ENCODE results near the gene TPH2. TPM values are rescaled to one million over a fixed set of nuclear protein-coding genes. Genes with fewer than 3 reads are reported as not detected.

The TPH2 gene
- total RNA-seq, 1 experiment from 2014 or later: not detected

GRCh38 chr12:71900091-71900490 is 38.6 kb upstream of the TPH2 start:
- CTCF ChIA-PET: interaction anchor here (1.4 kb wide), 1 partner anchor 120 kb away, joined by 7 read pairs; no protein-coding TSS in a partner anchor
- peak; percentile 21 for DNase-seq (ENCODE audit: unreplicated experiment)
- no peak overlapping the region for H3K4me3 Mint-ChIP-seq (ENCODE audit: unreplicated experiment)
- POLR2A ChIA-PET: no interaction called here
- intact Hi-C loops (cut with micrococcal nuclease): loop anchor here (1.0 kb wide), 1 partner anchor 120 kb away; no protein-coding TSS in a partner anchor
- peaks cover 63% of the 10 kb centered on the region for H3K36me3 Mint-ChIP-seq (ENCODE audit: insufficient read depth, unreplicated experiment)
- no peaks in the 10 kb centered on the region for H3K27me3 Mint-ChIP-seq (ENCODE audit: insufficient read depth, unreplicated experiment)
- no peaks in the 10 kb centered on the region for H3K4me1 Mint-ChIP-seq (ENCODE audit: insufficient read depth, unreplicated experiment)
- no peak overlapping the region for H3K27ac Mint-ChIP-seq (ENCODE audit: low read depth, unreplicated experiment)
- no TSS peak for BruUV-seq (replicated peaks)
- H3K9me3 Mint-ChIP-seq (ENCODE audit: unreplicated experiment): no peaks in the 10 kb centered on the region
- TF ChIP-seq CTCF (IDR thresholded peaks at IDR 0.05; ENCODE audit: unreplicated experiment): peak; percentile 28

GRCh38 chr12:71904629-71905028 is 34.0 kb upstream of the TPH2 start:
- no peaks in the 10 kb centered on the region for H3K4me1 Mint-ChIP-seq (ENCODE audit: insufficient read depth, unreplicated experiment)
- no peaks in the 10 kb centered on the region for H3K27me3 Mint-ChIP-seq (ENCODE audit: insufficient read depth, unreplicated experiment)
- CTCF ChIA-PET: no interaction called here
- no peak overlapping the region for H3K4me3 Mint-ChIP-seq (ENCODE audit: unreplicated experiment)
- no peak overlapping the region for H3K27ac Mint-ChIP-seq (ENCODE audit: low read depth, unreplicated experiment)
- peaks cover 52% of the 10 kb centered on the region for H3K36me3 Mint-ChIP-seq (ENCODE audit: insufficient read depth, unreplicated experiment)
- TF ChIP-seq CTCF (IDR thresholded peaks at IDR 0.05; ENCODE audit: unreplicated experiment): no peak
- intact Hi-C loops (cut with micrococcal nuclease): no loop called here
- no peaks in the 10 kb centered on the region for H3K9me3 Mint-ChIP-seq (ENCODE audit: unreplicated experiment)
- no peak for DNase-seq (ENCODE audit: unreplicated experiment)
- POLR2A ChIA-PET: no interaction called here
- BruUV-seq (replicated peaks): no TSS peak

- TF ChIP-seq CTCF (IDR thresholded peaks at IDR 0.05; ENCODE audit: unreplicated experiment): no peak
- no peak overlapping the region for H3K4me3 Mint-ChIP-seq (ENCODE audit: unreplicated experiment)
- H3K27ac Mint-ChIP-seq (ENCODE audit: low read depth, unreplicated experiment): no peak overlapping the region
- H3K27me3 Mint-ChIP-seq (ENCODE audit: insufficient read depth, unreplicated experiment): peaks cover 22% of the 10 kb centered on the region
- no TSS peak for BruUV-seq (replicated peaks)
- H3K9me3 Mint-ChIP-seq (ENCODE audit: unreplicated experiment): no peaks in the 10 kb centered on the region
- ChIA-PET POLR2A (no interaction called here), CTCF (interaction anchor here (0.7 kb wide), 1 partner anchor 16 kb away, joined by 3 read pairs; no protein-coding TSS in a partner anchor)
- DNase-seq (ENCODE audit: unreplicated experiment): peak; percentile 20
- H3K36me3 Mint-ChIP-seq (ENCODE audit: insufficient read depth, unreplicated experiment): no peaks in the 10 kb centered on the region
- intact Hi-C loops (cut with micrococcal nuclease): no loop called here
- no peaks in the 10 kb centered on the region for H3K4me1 Mint-ChIP-seq (ENCODE audit: insufficient read depth, unreplicated experiment)
Measured at GRCh38 chr12:71935594-71935993, 3.1 kb upstream of the TPH2 start.

GRCh38 chr12:71940068-71940467 is 1.4 kb downstream of the TPH2 start:
- no peak for DNase-seq (ENCODE audit: unreplicated experiment)
- H3K27me3 Mint-ChIP-seq (ENCODE audit: insufficient read depth, unreplicated experiment): peaks cover 59% of the 10 kb centered on the region
- H3K27ac Mint-ChIP-seq (ENCODE audit: low read depth, unreplicated experiment): no peak overlapping the region
- ChIA-PET CTCF (no interaction called here), POLR2A (no interaction called here)
- no TSS peak for BruUV-seq (replicated peaks)
- H3K9me3 Mint-ChIP-seq (ENCODE audit: unreplicated experiment): no peaks in the 10 kb centered on the region
- H3K4me1 Mint-ChIP-seq (ENCODE audit: insufficient read depth, unreplicated experiment): no peaks in the 10 kb centered on the region
- intact Hi-C loops (cut with micrococcal nuclease): no loop called here
- H3K4me3 Mint-ChIP-seq (ENCODE audit: unreplicated experiment): no peak overlapping the region
- H3K36me3 Mint-ChIP-seq (ENCODE audit: insufficient read depth, unreplicated experiment): no peaks in the 10 kb centered on the region
- TF ChIP-seq CTCF (IDR thresholded peaks at IDR 0.05; ENCODE audit: unreplicated experiment): no peak

All from MCF 10A (cell line).